HepG2 (cell line): ENCODE data around the gene KIF6.

Source experiments
- CTCF ChIP-seq: sonication (generic); formaldehyde crosslinking; IDR thresholded peaks from 2 replicates; pipeline ENCODE4 v1.5.0; 2020; ENCODE audit warnings: mild to moderate bottlenecking, missing genetic modification reagents, moderate library complexity
- HMGXB4 ChIP-seq, 2 experiments: sonication (generic) in 1 of 2; formaldehyde crosslinking in 1 of 2; IDR thresholded peaks; 2 replicates each; pipeline versions ENCODE4 v1.4.0 to v1.6.1; 2018 to 2020; ENCODE audit warnings: missing genetic modification reagents in 2 of 2, borderline replicate concordance in 1 of 2, low read depth in 1 of 2, mild to moderate bottlenecking in 1 of 2, missing biosample characterization in 1 of 2
- MXD1 ChIP-seq: sonication (generic); formaldehyde crosslinking; IDR thresholded peaks from 2 replicates; pipeline ENCODE4 v1.4.0; 2020; ENCODE audit warnings: mild to moderate bottlenecking, missing genetic modification reagents
- NFE2L1 ChIP-seq: sonication (generic); formaldehyde crosslinking; IDR thresholded peaks from 2 replicates; pipeline ENCODE4 v1.4.0; 2020; ENCODE audit warnings: missing genetic modification reagents, mild to moderate bottlenecking, borderline replicate concordance
- PHF8 ChIP-seq: sonication (generic); formaldehyde crosslinking; IDR thresholded peaks from 2 replicates; pipeline ENCODE4 v1.5.0; 2020; ENCODE audit warnings: missing genetic modification reagents
- POLR2A ChIP-seq, 2 experiments: IDR thresholded peaks; 2 replicates each; pipeline ENCODE4 v1.6.1; 2011; ENCODE audit warnings: low read depth in 2 of 2, low read length in 2 of 2, mild to moderate bottlenecking in 1 of 2, moderate library complexity in 1 of 2; ENCODE audit not compliant: insufficient read depth in 1 of 2

GRCh38 chr6:39769012-39769411 lies 43.8 kb upstream of the KIF6 start:
- no peak for TF ChIP-seq POLR2A (IDR thresholded peaks at IDR 0.05; ENCODE audit: insufficient read depth in 1 of 2, low read depth in 2 of 2, low read length in 2 of 2)
- TF ChIP-seq CTCF = no peak
- TF ChIP-seq HMGXB4 (CRISPR knock-in tag; IDR thresholded peaks at IDR 0.05; ENCODE audit: borderline replicate concordance in 1 of 2, low read depth in 1 of 2) = no peak
- TF ChIP-seq MXD1 (CRISPR knock-in tag) = no peak
- no peak for TF ChIP-seq NFE2L1
- no peak for TF ChIP-seq PHF8
